Globus pallidus (tissue), 1 donor: ENCODE data around the gene SHANK1.
A peak's percentile ranks its signal among the peaks of the same experiment; 100 is the strongest.

Source experiments
- DNase-seq: peaks from one replicate; pipeline ENCODE4 v3.0.0-alpha.2; 2015; ENCODE audit warnings: low spot score

Gene SHANK1

DNA sequence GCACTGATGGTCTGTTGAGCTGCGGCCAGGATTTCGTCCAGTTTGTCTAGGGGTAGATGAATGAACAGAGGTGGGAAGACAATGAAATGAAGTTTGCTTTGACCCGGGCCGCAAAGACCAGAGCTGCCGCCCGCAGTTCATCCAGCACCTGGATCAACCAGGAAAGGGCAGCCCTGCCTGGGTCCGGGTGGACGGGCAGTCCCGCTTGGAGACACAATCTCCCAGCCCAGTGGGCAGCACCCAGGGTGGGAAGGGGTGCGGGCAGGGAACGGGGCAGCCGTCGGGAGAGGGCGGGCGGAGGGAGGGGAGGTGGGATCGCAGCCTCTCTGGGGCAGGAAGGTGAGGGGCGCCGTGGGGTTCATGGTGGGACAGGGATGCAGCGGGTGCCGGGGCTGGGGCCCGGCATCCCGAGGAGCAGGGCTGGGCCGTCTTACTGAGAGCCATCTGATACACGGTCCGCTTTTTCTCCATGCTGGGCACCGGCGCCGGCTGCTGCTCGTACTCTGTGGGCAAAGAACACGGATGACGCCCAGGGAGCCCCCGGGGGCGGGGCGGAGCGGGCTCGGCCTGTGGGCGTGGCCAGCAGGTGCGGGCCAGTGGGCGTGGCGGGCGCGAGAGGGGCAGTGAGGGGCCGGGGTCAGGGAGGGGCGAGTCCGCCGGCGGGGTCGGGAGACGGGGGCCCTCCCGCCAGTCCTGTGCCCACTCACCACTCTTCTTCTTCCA lies 33.1 kb downstream of the SHANK1 start:
- no peak for DNase-seq

GRCh38 chr19:50679177-50680125 lies 40.2 kb downstream of the SHANK1 start:
- peak; percentile 63 for DNase-seq

GRCh38 chr19:50678323-50678722 lies 41.3 kb downstream of the SHANK1 start:
- DNase-seq, result no peak

- DNase-seq, result no peak
These were observed 42.0 kb downstream of the SHANK1 start for GRCh38 chr19:50677636-50678035.

GRCh38 chr19:50676625-50677197 lies 42.9 kb downstream of the SHANK1 start:
- no peak for DNase-seq

GRCh38 chr19:50673118-50673517 lies 46.5 kb downstream of the SHANK1 start:
- no peak for DNase-seq

DNA sequence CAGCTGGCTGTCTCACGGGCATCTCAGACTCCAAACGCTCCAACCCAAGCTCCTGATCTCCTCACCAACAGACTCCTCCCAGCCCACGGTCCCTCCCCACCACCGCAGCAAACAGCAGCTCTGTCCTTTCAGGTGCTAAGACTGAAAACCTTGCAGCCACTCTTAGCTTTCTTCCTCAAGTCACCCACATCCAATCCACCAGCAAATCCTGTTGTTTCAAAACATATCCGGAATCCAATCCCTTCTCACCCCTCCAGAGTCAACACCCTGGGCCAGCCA lies 49.6 kb downstream of the SHANK1 start:
- no peak for DNase-seq

- DNase-seq, result peak; percentile 15
These were observed 50.1 kb downstream of the SHANK1 start for GRCh38 chr19:50669302-50670101.

DNA sequence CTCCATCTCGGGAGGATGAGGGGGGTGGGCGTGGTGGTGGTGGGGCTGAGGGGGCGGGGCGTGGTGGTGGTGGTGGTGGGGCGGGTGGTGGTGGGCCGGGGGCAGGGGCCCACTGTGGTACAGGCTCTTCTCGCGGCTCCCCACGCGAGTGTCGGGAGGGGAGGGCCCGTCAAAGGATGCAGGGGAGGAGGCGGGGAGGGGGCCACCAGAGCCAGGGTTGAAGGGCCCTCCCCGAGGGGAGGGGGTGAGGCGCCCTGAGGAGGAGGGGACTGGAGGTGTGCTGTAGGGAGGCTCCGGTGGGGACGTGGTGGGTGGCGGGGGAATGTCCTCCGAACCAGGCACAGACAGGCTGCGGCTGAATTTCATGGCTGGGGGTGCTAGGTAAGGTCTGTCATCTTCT lies 50.7 kb downstream of the SHANK1 start:
- no peak for DNase-seq

DNA sequence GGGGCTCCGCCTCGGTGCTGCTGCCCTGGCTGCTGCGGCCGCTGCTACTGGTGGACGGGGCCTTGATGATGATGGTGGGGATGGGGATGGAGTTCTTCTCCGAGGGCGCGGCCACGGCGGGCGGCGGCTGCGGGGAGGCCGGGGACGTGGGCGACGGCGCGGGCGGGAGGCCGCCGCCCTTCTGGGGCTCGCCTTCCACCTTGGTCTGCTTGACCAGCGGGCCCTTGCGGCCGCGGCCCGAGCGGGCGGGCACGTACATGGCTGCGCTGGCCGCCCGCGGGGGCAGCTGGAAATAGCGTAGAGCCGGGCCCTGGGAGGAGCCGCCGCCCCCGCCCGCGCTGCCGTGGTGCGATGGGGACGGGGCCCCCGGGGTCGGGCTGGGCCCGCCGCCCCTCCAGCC lies 51.2 kb downstream of the SHANK1 start:
- no peak for DNase-seq

- no peak for DNase-seq
These were observed 51.8 kb downstream of the SHANK1 start for GRCh38 chr19:50667759-50668231.

- DNase-seq, result no peak
These were observed 52.3 kb downstream of the SHANK1 start for GRCh38 chr19:50667177-50667758.

DNA sequence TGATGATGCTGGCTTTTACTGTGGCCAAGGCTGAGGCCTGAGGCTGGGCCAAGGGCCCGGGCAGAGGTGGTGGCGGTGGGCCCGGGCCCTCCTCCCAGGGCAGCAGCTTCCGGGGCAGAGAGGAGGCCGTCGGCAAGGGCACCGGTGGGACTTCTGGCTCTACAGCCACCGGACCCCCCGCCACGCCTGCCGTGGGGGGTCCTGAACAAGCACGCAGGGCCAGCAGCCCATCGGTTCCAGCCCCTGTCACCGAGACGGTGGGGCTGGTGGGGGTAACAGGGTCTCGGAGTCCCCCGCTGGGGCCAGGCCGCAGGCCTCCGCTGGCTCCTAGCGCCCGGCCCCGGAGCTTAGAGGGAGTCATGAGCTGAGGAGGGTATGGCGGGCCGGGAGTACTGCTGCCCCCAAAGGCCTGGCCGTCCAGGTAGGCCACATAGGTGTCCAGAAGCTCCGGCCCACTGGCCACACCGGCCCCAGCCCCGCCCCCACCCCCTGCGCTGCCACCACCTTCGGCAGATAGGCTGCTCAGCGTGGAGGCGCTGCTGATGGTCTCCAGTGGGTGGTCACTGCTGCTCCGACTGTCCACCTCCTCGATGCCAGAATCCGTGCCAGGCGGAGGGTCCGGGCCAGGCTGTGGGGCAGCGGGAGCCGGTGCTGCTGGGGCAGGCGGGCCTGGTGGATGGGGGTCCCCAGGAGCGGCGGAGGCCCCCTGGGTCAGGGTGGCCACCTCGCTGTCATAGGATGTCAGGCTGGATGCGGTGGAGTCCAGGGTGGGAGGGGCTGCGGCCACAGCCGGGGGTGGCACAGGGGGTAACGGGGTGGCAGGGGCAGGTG lies 53.0 kb downstream of the SHANK1 start:
- no peak for DNase-seq

DNA sequence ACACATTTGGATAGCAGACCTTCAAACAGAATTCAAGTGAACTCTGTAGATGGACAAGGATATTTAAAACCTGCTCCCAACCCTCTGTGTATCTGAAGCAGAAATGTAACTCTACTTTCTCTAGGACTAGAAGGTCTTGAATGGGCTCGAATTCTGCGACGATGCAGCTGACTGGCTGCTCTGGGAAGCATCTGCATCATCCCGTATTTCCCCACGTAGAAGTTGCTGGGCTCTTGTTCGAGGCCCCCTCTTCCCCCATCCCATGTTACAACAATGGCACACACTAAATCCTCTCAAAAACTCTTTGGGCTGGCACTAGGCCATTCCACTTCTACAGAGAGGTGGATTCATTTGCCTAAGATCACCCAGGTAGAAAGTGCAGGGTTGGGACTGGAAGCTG lies 55.4 kb downstream of the SHANK1 start:
- DNase-seq, result no peak

DNA sequence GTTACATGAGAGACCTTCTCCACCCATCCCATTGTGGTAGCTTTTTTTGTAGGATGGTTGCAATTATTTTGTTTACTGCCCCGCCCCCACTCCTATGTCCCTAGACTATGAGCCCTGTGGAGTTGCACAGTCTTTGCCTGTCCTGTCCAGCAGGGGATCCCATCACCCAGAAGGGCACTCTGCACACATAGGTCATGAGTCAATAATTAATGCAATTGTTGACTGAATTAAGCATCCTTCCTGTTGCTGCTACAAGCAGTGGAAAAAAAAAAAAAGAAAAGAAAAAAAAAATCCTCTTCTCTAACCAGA lies 56.2 kb downstream of the SHANK1 start:
- DNase-seq, result no peak

GRCh38 chr19:50662651-50663481 lies 56.7 kb downstream of the SHANK1 start:
- no peak for DNase-seq

DNA sequence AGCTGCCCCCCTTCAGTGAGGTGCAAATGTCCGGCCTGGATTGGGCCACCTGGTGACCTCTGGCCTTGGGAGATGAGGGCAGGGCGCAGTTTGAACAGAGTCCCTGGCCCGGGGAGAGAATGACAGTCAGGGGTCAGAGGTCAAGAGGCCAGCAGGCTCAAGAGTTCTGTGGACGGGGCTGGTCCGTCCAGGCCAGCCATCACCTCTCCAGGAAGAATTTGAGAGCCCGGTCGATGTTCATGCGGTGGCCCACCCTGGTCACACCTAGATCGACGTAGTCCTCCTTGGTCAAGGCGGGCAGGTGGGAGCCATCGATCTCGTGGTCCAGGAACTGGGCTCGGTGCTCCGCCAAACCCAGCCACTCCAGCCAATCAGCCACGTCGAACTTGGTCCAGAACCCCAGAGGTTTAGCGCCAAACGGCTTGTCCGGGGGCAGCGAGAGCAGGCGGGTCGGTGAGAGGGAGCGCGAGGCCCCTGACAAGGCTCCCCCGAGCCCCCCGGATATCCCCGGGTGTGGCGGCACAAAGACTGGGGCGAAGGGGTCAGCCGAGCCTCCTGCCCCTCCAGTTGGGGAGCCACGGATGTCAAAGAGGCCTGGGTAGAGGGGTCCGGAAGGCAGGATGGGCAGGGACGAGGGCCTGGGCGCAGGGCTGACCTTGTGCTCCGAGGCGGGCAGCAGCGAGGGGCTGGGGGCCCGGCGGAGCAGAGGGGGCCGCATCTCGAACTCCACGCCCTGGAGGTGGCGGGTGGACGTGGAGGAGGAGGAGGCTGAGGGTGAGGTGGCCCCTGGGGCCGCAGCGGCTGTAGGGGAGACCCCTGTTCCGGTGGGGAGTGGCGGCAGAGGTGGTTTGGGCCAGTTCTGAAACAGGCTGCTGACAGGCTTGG lies 57.6 kb downstream of the SHANK1 start:
- no peak for DNase-seq

DNA sequence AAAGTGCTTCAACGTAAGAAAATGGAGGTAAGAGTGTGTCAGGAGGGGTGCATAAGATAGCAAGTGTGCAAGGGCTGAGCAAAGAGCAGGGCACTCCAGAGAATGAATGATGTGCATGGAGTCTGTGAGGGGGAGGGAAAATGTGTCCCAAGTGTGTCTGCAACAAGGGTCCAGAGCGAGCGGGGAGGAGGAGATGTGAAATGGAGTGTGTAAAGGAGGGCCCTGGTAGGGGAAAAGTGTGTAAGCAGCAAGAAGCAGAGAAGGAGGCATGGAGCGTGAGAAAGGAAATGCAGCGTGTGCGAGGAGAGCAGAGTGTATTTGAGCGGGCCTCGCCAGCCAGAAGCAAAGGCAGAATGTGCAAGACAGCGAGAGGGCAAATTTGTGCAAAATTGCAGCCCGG lies 58.6 kb downstream of the SHANK1 start:
- DNase-seq, result no peak

DNA sequence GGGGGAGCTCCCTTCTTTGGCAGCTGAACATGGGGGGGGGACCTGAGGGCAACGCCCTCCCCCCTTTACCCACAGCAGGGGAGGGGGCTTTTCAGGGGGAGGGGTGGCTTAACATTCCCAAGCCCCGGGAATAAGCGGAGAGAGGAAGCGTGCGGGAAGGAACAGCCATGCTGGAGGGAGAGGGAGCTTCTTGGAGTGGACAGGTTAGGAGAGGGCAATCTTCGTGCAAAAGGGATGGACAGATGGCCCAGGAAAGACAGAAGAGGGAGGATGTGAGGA lies 59.6 kb downstream of the SHANK1 start:
- DNase-seq, result no peak
